ENCODE measurements around the gene RASL12. TPM values are rescaled to one million over a fixed set of nuclear protein-coding genes. Genes with fewer than 3 reads are reported as not detected.

RASL12 gene
- total RNA-seq, 1 donor from 2014 or later, result 0.38 TPM

- no peaks in the 10 kb centered on the region for H3K9me3 Mint-ChIP-seq (ENCODE audit: low read depth)
- DNase-seq (ENCODE audit: low spot score, unreplicated experiment), result no peak
- H3K4me1 Mint-ChIP-seq (ENCODE audit: low read depth), result peaks cover 7% of the 10 kb centered on the region
- H3K4me3 Mint-ChIP-seq (ENCODE audit: low read depth), result no peak overlapping the region
- TF ChIP-seq CTCF (IDR thresholded peaks at IDR 0.05; ENCODE audit: unreplicated experiment), result no peak
- no peaks in the 10 kb centered on the region for H3K36me3 Mint-ChIP-seq (ENCODE audit: insufficient read depth)
- H3K27me3 Mint-ChIP-seq, result no peaks in the 10 kb centered on the region
- H3K27ac Mint-ChIP-seq, result no peak overlapping the region
These were observed 29.0 kb downstream of the RASL12 start for GRCh38 chr15:65038836-65039235.

GRCh38 chr15:65038428-65038827 lies 29.4 kb downstream of the RASL12 start:
- H3K9me3 Mint-ChIP-seq (ENCODE audit: low read depth), result no peaks in the 10 kb centered on the region
- peaks cover 10% of the 10 kb centered on the region for H3K4me1 Mint-ChIP-seq (ENCODE audit: low read depth)
- H3K36me3 Mint-ChIP-seq (ENCODE audit: insufficient read depth), result no peaks in the 10 kb centered on the region
- H3K27ac Mint-ChIP-seq, result no peak overlapping the region
- no peaks in the 10 kb centered on the region for H3K27me3 Mint-ChIP-seq
- no peak for DNase-seq (ENCODE audit: low spot score, unreplicated experiment)
- TF ChIP-seq CTCF (IDR thresholded peaks at IDR 0.05; ENCODE audit: unreplicated experiment), result no peak
- no peak overlapping the region for H3K4me3 Mint-ChIP-seq (ENCODE audit: low read depth)

- TF ChIP-seq CTCF (IDR thresholded peaks at IDR 0.05; ENCODE audit: unreplicated experiment), result no peak
- Mint-ChIP-seq H3K27ac (no peak overlapping the region), H3K9me3 (ENCODE audit: low read depth) (no peaks in the 10 kb centered on the region), H3K4me1 (ENCODE audit: low read depth) (peaks cover 10% of the 10 kb centered on the region), H3K36me3 (ENCODE audit: insufficient read depth) (no peaks in the 10 kb centered on the region), H3K27me3 (no peaks in the 10 kb centered on the region), H3K4me3 (ENCODE audit: low read depth) (no peak overlapping the region)
- no peak for DNase-seq (ENCODE audit: low spot score, unreplicated experiment)
These were observed 30.5 kb downstream of the RASL12 start for GRCh38 chr15:65037309-65037708.

GRCh38 chr15:65034719-65035118 lies 33.1 kb downstream of the RASL12 start:
- DNase-seq (ENCODE audit: low spot score, unreplicated experiment), result no peak
- Mint-ChIP-seq H3K4me1 (ENCODE audit: low read depth) (peaks cover 10% of the 10 kb centered on the region), H3K9me3 (ENCODE audit: low read depth) (no peaks in the 10 kb centered on the region), H3K27ac (no peak overlapping the region), H3K4me3 (ENCODE audit: low read depth) (no peak overlapping the region), H3K36me3 (ENCODE audit: insufficient read depth) (no peaks in the 10 kb centered on the region), H3K27me3 (peaks cover 10% of the 10 kb centered on the region)
- no peak for TF ChIP-seq CTCF (IDR thresholded peaks at IDR 0.05; ENCODE audit: unreplicated experiment)

- Mint-ChIP-seq H3K27me3 (peaks cover 10% of the 10 kb centered on the region), H3K36me3 (ENCODE audit: insufficient read depth) (no peaks in the 10 kb centered on the region), H3K9me3 (ENCODE audit: low read depth) (no peaks in the 10 kb centered on the region), H3K27ac (no peak overlapping the region), H3K4me1 (ENCODE audit: low read depth) (peaks cover 10% of the 10 kb centered on the region), H3K4me3 (ENCODE audit: low read depth) (no peak overlapping the region)
- DNase-seq (ENCODE audit: low spot score, unreplicated experiment), result no peak
- TF ChIP-seq CTCF (IDR thresholded peaks at IDR 0.05; ENCODE audit: unreplicated experiment), result peak; percentile 37
These were observed 34.0 kb downstream of the RASL12 start for GRCh38 chr15:65033659-65034269.
